Astrocyte of the spinal cord (primary cell): Measurements from ENCODE around the gene TTLL5.

Experiments
- DNase-seq: peaks from one replicate; pipeline ENCODE4 v3.0.0; 2011; ENCODE audit warnings: low read depth, low spot score
- H3K4me3 ChIP-seq: 2 replicates; pipeline ENCODE4 v1.5.1; 2011; ENCODE audit warnings: low read depth, mild to moderate bottlenecking, low read length, moderate library complexity
- CTCF ChIP-seq: IDR thresholded peaks from 2 replicates; pipeline ENCODE4 v1.5.1; 2012; ENCODE audit warnings: low read depth, mild to moderate bottlenecking, low read length, inconsistent platforms
- in situ Hi-C: cut with HindIII; loops from 2 replicates; pipeline ENCODE4 v1.10.0; 2017; ENCODE audit warnings: low sequenced_read_pairs

TTLL5 gene

GRCh38 chr14:75961662-75962061, 300.6 kb downstream of the TTLL5 start:
- no peak for TF ChIP-seq CTCF
- DNase-seq = no peak
- H3K4me3 ChIP-seq = no peak overlapping the region
- in situ Hi-C loops = no loop called here

GRCh38 chr14:75967866-75968265, 306.8 kb downstream of the TTLL5 start:
- no peak for TF ChIP-seq CTCF
- no peak for DNase-seq
- in situ Hi-C loops = no loop called here
- no peak overlapping the region for H3K4me3 ChIP-seq

GRCh38 chr14:75968456-75968855, 307.4 kb downstream of the TTLL5 start:
- DNase-seq = no peak
- no peak overlapping the region for H3K4me3 ChIP-seq
- no peak for TF ChIP-seq CTCF
- in situ Hi-C loops = no loop called here

GRCh38 chr14:75969126-75969525, 308.1 kb downstream of the TTLL5 start:
- in situ Hi-C loops = no loop called here
- TF ChIP-seq CTCF = no peak
- DNase-seq = no peak
- H3K4me3 ChIP-seq = no peak overlapping the region

- in situ Hi-C loops = no loop called here
- DNase-seq = no peak
- TF ChIP-seq CTCF = no peak
- H3K4me3 ChIP-seq = no peak overlapping the region
Observed at GRCh38 chr14:75969891-75970290, 308.8 kb downstream of the TTLL5 start.

GRCh38 chr14:75970989-75971388, 309.9 kb downstream of the TTLL5 start:
- no peak overlapping the region for H3K4me3 ChIP-seq
- in situ Hi-C loops = no loop called here
- no peak for DNase-seq
- no peak for TF ChIP-seq CTCF

- in situ Hi-C loops = no loop called here
- no peak for DNase-seq
- no peak overlapping the region for H3K4me3 ChIP-seq
- no peak for TF ChIP-seq CTCF
Observed at GRCh38 chr14:75971509-75971908, 310.5 kb downstream of the TTLL5 start.
